ENCODE measurements around the gene ASTL.

Gene ASTL

GRCh38 chr2:96105994-96106715, 32.1 kb downstream of the ASTL start:
- TF ChIP-seq EGR1 (IDR thresholded peaks at IDR 0.05) (no peak), MAX (IDR thresholded peaks at IDR 0.05) (no peak), REST (IDR thresholded peaks at IDR 0.05; ENCODE audit: low read depth) (no peak), YY1 (IDR thresholded peaks at IDR 0.05; ENCODE audit: low read depth) (no peak), CREB1 (IDR thresholded peaks at IDR 0.05; ENCODE audit: low read depth) (no peak), USF1 (IDR thresholded peaks at IDR 0.05) (no peak)

GRCh38 chr2:96105152-96105915, 33.0 kb downstream of the ASTL start:
- TF ChIP-seq RAD21 (IDR thresholded peaks at IDR 0.05; ENCODE audit: low read depth): no peak
- TF ChIP-seq TEAD4 (IDR thresholded peaks at IDR 0.05): no peak

GRCh38 chr2:96104487-96104861, 33.8 kb downstream of the ASTL start:
- TF ChIP-seq CEBPB (IDR thresholded peaks at IDR 0.05): no peak
- TF ChIP-seq FOXM1 (IDR thresholded peaks at IDR 0.05; ENCODE audit: borderline replicate concordance, low read depth): no peak
- TF ChIP-seq NFIC (IDR thresholded peaks at IDR 0.05): no peak
- no peak for TF ChIP-seq TAF1 (IDR thresholded peaks at IDR 0.05; ENCODE audit: low read depth)
- TF ChIP-seq MAX (IDR thresholded peaks at IDR 0.05): no peak
- TF ChIP-seq RAD21 (IDR thresholded peaks at IDR 0.05; ENCODE audit: low read depth): no peak
- TF ChIP-seq USF1 (IDR thresholded peaks at IDR 0.05): no peak
- no peak for TF ChIP-seq CREB1 (IDR thresholded peaks at IDR 0.05; ENCODE audit: low read depth)
- no peak for TF ChIP-seq TEAD4 (IDR thresholded peaks at IDR 0.05)
- TF ChIP-seq EGR1 (IDR thresholded peaks at IDR 0.05): no peak
- no peak for TF ChIP-seq EP300 (IDR thresholded peaks at IDR 0.05; ENCODE audit: borderline replicate concordance)
- TF ChIP-seq YY1 (IDR thresholded peaks at IDR 0.05; ENCODE audit: low read depth): no peak
- no peak for TF ChIP-seq ZBTB7A (IDR thresholded peaks at IDR 0.05; ENCODE audit: low read depth)
- TF ChIP-seq REST (IDR thresholded peaks at IDR 0.05; ENCODE audit: low read depth): no peak
- TF ChIP-seq TCF12 (IDR thresholded peaks at IDR 0.05; ENCODE audit: low read depth): no peak

- TF ChIP-seq CEBPB (IDR thresholded peaks at IDR 0.05): no peak
- TF ChIP-seq RAD21 (IDR thresholded peaks at IDR 0.05; ENCODE audit: low read depth): no peak
- no peak for TF ChIP-seq YY1 (IDR thresholded peaks at IDR 0.05; ENCODE audit: low read depth)
- TF ChIP-seq TAF1 (IDR thresholded peaks at IDR 0.05; ENCODE audit: low read depth): no peak
- TF ChIP-seq MAX (IDR thresholded peaks at IDR 0.05): no peak
- no peak for TF ChIP-seq TEAD4 (IDR thresholded peaks at IDR 0.05)
- TF ChIP-seq EGR1 (IDR thresholded peaks at IDR 0.05): no peak
- no peak for TF ChIP-seq ZBTB7A (IDR thresholded peaks at IDR 0.05; ENCODE audit: low read depth)
- no peak for TF ChIP-seq EP300 (IDR thresholded peaks at IDR 0.05; ENCODE audit: borderline replicate concordance)
- no peak for TF ChIP-seq USF1 (IDR thresholded peaks at IDR 0.05)
- no peak for TF ChIP-seq FOXM1 (IDR thresholded peaks at IDR 0.05; ENCODE audit: borderline replicate concordance, low read depth)
- TF ChIP-seq TCF12 (IDR thresholded peaks at IDR 0.05; ENCODE audit: low read depth): no peak
- no peak for TF ChIP-seq NFIC (IDR thresholded peaks at IDR 0.05)
- no peak for TF ChIP-seq CREB1 (IDR thresholded peaks at IDR 0.05; ENCODE audit: low read depth)
- TF ChIP-seq REST (IDR thresholded peaks at IDR 0.05; ENCODE audit: low read depth): no peak
Observed at GRCh38 chr2:96103761-96104486, 34.4 kb downstream of the ASTL start.
